CD4-positive, alpha-beta T cell treated with Interleukin-15 for 4 hours (primary cell): Measurements from ENCODE around the gene CEACAM8.
"Not testable (repeated sequence)": the region's sequence is repeated elsewhere in the genome, so short reads cannot be mapped to it uniquely, and the experiment has no call there.

Experiments
- DNase-seq: peaks from one replicate; pipeline ENCODE4 v3.0.0-alpha.2; 2020; ENCODE audit warnings: low spot score

The CEACAM8 gene

GRCh38 chr19:42542791-42543190 lies 51.9 kb downstream of the CEACAM8 start:
- no peak for DNase-seq

GRCh38 chr19:42540071-42540553 lies 54.6 kb downstream of the CEACAM8 start:
- DNase-seq, result no peak

- DNase-seq, result no peak
Measured at GRCh38 chr19:42538841-42539709, 55.6 kb downstream of the CEACAM8 start.

- not testable (repeated sequence) for DNase-seq
Measured at GRCh38 chr19:42535276-42535675, 59.4 kb downstream of the CEACAM8 start.

- DNase-seq, result no peak
Measured at GRCh38 chr19:42534391-42534790, 60.3 kb downstream of the CEACAM8 start.

- DNase-seq, result no peak
Measured at GRCh38 chr19:42532891-42533290, 61.8 kb downstream of the CEACAM8 start.

- DNase-seq, result no peak
Measured at GRCh38 chr19:42531313-42531712, 63.4 kb downstream of the CEACAM8 start.
